Measurements from ENCODE around the gene DCC. TPM values are rescaled to one million over a fixed set of nuclear protein-coding genes. Genes with fewer than 3 reads are reported as not detected.
A peak's percentile ranks its signal among the peaks of the same experiment; 100 is the strongest.

Gene DCC
- total RNA-seq, 4 donors from 2014 or later: 0.27 to 2.5 TPM; not detected in 2

- intact Hi-C loops (cut with DNase I; ENCODE audit: low total_unique reads): no loop called here
Measured at GRCh38 chr18:52386306-52386705, 46.3 kb downstream of the DCC start.

GRCh38 chr18:52387175-52387574 is 47.2 kb downstream of the DCC start:
- H3K4me1 ChIP-seq: no peaks in the 10 kb centered on the region
- no peaks in the 10 kb centered on the region for H3K27me3 ChIP-seq
- WGBS, 2 donors (ENCODE audit: low coverage in 1 of 2): 53 to 64% methylated on average over 3 of the region's 3 CpGs
- H3K4me3 ChIP-seq: no peak overlapping the region
- TF ChIP-seq POLR2A (IDR thresholded peaks at IDR 0.05): no peak
- no peaks in the 10 kb centered on the region for H3K9me3 ChIP-seq
- in situ Hi-C loops (cut with MboI; ENCODE audit: low pct_ligation_motif_present in 1 of 4, low pct_unique_long_range_greater_than_20kb in 1 of 4, low sequenced_read_pairs in 3 of 4) (no loop called here), intact Hi-C loops (cut with DNase I; ENCODE audit: low total_unique reads) (no loop called here)
- no peak for DNase-seq
- no peak overlapping the region for H3K27ac ChIP-seq
- H3K36me3 ChIP-seq: no peaks in the 10 kb centered on the region

More at GRCh38 chr18:52386306-52386705, 46.3 kb downstream of the DCC start:
- H3K36me3 ChIP-seq: no peaks in the 10 kb centered on the region
- no peak overlapping the region for H3K4me3 ChIP-seq
- H3K4me1 ChIP-seq: no peaks in the 10 kb centered on the region
- H3K27ac ChIP-seq: no peak overlapping the region
- TF ChIP-seq POLR2AphosphoS5 (IDR thresholded peaks at IDR 0.05): no peak
- DNase-seq: no peak
- H3K9me3 ChIP-seq: no peaks in the 10 kb centered on the region
- H3K27me3 ChIP-seq: no peaks in the 10 kb centered on the region
- in situ Hi-C loops (cut with MboI; ENCODE audit: low pct_ligation_motif_present in 1 of 4, low pct_unique_long_range_greater_than_20kb in 1 of 4, low sequenced_read_pairs in 3 of 4): no loop called here

GRCh38 chr18:52391810-52392559 is 52.0 kb downstream of the DCC start:
- H3K27ac ChIP-seq: no peak overlapping the region
- H3K4me3 ChIP-seq: no peak overlapping the region
- no peaks in the 10 kb centered on the region for H3K4me1 ChIP-seq
- H3K27me3 ChIP-seq: no peaks in the 10 kb centered on the region
- TF ChIP-seq POLR2A (IDR thresholded peaks at IDR 0.05) (no peak), CTCF (IDR thresholded peaks at IDR 0.05) (no peak), POLR2AphosphoS5 (IDR thresholded peaks at IDR 0.05) (no peak), EP300 (IDR thresholded peaks at IDR 0.05; ENCODE audit: low read depth) (no peak)
- H3K36me3 ChIP-seq: no peaks in the 10 kb centered on the region
- no peak for DNase-seq
- H3K9me3 ChIP-seq: no peaks in the 10 kb centered on the region
- in situ Hi-C loops (cut with MboI; ENCODE audit: low pct_ligation_motif_present in 1 of 4, low pct_unique_long_range_greater_than_20kb in 1 of 4, low sequenced_read_pairs in 3 of 4): no loop called here
- 81 to 90% methylated on average over 5 to 9 of the region's 9 CpGs for WGBS, 2 donors (ENCODE audit: low coverage in 1 of 2)
- intact Hi-C loops (cut with DNase I; ENCODE audit: low total_unique reads): no loop called here

GRCh38 chr18:52394602-52395001 is 54.6 kb downstream of the DCC start:
- Histone ChIP-seq H3K4me3 (no peak overlapping the region), H3K9me3 (no peaks in the 10 kb centered on the region), H3K27me3 (no peaks in the 10 kb centered on the region), H3K36me3 (no peaks in the 10 kb centered on the region), H3K27ac (no peak overlapping the region), H3K4me1 (no peaks in the 10 kb centered on the region)
- intact Hi-C loops (cut with DNase I; ENCODE audit: low total_unique reads) (no loop called here), in situ Hi-C loops (cut with MboI; ENCODE audit: low pct_ligation_motif_present in 1 of 4, low pct_unique_long_range_greater_than_20kb in 1 of 4, low sequenced_read_pairs in 3 of 4) (no loop called here)
- WGBS, 2 donors (ENCODE audit: low coverage in 1 of 2): 50 to 67% methylated on average over 2 of the region's 2 CpGs
- TF ChIP-seq EP300 (IDR thresholded peaks at IDR 0.05; ENCODE audit: low read depth) (no peak), POLR2A (IDR thresholded peaks at IDR 0.05) (no peak), CTCF (IDR thresholded peaks at IDR 0.05) (no peak), POLR2AphosphoS5 (IDR thresholded peaks at IDR 0.05) (no peak)
- DNase-seq: no peak

- WGBS, 2 donors (ENCODE audit: low coverage in 1 of 2): 64 to 70% methylated on average over 4 to 5 of the region's 5 CpGs
- no peak overlapping the region for H3K4me3 ChIP-seq
- H3K36me3 ChIP-seq: no peaks in the 10 kb centered on the region
- H3K4me1 ChIP-seq: no peaks in the 10 kb centered on the region
- H3K27me3 ChIP-seq: no peaks in the 10 kb centered on the region
- H3K9me3 ChIP-seq: no peaks in the 10 kb centered on the region
- intact Hi-C loops (cut with DNase I; ENCODE audit: low total_unique reads): no loop called here
- in situ Hi-C loops (cut with MboI; ENCODE audit: low pct_ligation_motif_present in 1 of 4, low pct_unique_long_range_greater_than_20kb in 1 of 4, low sequenced_read_pairs in 3 of 4): no loop called here
- H3K27ac ChIP-seq: peak overlapping the region in 1 of 4 donors; percentile 17
- TF ChIP-seq CTCF (IDR thresholded peaks at IDR 0.05) (no peak), EP300 (IDR thresholded peaks at IDR 0.05; ENCODE audit: low read depth) (no peak), POLR2AphosphoS5 (IDR thresholded peaks at IDR 0.05) (no peak), POLR2A (IDR thresholded peaks at IDR 0.05) (no peak)
- no peak for DNase-seq
Measured at GRCh38 chr18:52395146-52395852, 55.3 kb downstream of the DCC start.

Data from transverse colon (tissue), 4 donors.